HUES48 (cell line): ENCODE data around the gene MEF2C.
A peak's percentile ranks its signal among the peaks of the same experiment; 100 is the strongest.

Source experiments
- H3K27ac ChIP-seq: one replicate; pipeline ENCODE4 v1.7.0; 2013; ENCODE audit warnings: low read depth, low read length, inconsistent platforms
- H3K27me3 ChIP-seq: 2 replicates; pipeline ENCODE4 v1.6.1; 2013; ENCODE audit warnings: mild to moderate bottlenecking, low read length; ENCODE audit not compliant: control insufficient read depth, insufficient read depth
- H3K36me3 ChIP-seq: 2 replicates; pipeline ENCODE4 v1.6.1; 2013; ENCODE audit warnings: low read length; ENCODE audit not compliant: control insufficient read depth, insufficient read depth
- H3K4me1 ChIP-seq: 2 replicates; pipeline ENCODE4 v1.6.1; 2013; ENCODE audit warnings: mild to moderate bottlenecking, low read length; ENCODE audit not compliant: control insufficient read depth, insufficient read depth
- H3K4me3 ChIP-seq: 2 replicates; pipeline ENCODE4 v1.5.1; 2013; ENCODE audit warnings: mild to moderate bottlenecking, low read depth, low read length
- H3K9ac ChIP-seq: 2 replicates; pipeline ENCODE4 v1.6.1; 2013; ENCODE audit warnings: mild to moderate bottlenecking, low read depth, low read length, moderate library complexity
- H3K9me3 ChIP-seq: 2 replicates; pipeline ENCODE4 v1.6.1; 2013; ENCODE audit warnings: low read length; ENCODE audit not compliant: control insufficient read depth, insufficient read depth

Gene MEF2C

GRCh38 chr5:88732181-88732633 is 150.8 kb downstream of the MEF2C start:
- Histone ChIP-seq H3K9ac (no peak overlapping the region), H3K27ac (no peak overlapping the region), H3K4me1 (peaks cover 11% of the 10 kb centered on the region; the same call in 1 of the 2 replicates), H3K4me3 (no peak overlapping the region), H3K9me3 (no peaks in the 10 kb centered on the region), H3K36me3 (no peaks in the 10 kb centered on the region), H3K27me3 (no peaks in the 10 kb centered on the region)

DNA sequence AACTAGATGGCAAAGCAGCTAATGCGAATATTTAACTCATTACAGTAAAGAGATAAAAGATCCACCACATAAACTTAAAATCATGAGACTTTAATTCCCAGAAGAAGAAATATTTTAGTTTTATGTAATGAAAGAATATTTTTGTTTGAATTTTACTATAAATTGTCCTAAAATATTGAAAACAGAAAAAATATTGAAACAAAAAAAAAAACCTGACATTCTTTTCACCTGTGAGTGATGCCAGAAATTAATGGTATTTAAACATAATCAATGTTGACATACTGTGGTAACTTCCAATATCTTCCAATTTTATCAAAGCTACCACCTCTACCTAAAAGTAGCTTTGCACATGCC is 153.2 kb downstream of the MEF2C start:
- H3K9ac ChIP-seq = no peak overlapping the region
- H3K4me3 ChIP-seq = no peak overlapping the region
- no peaks in the 10 kb centered on the region for H3K9me3 ChIP-seq
- H3K36me3 ChIP-seq = no peaks in the 10 kb centered on the region
- no peak overlapping the region for H3K27ac ChIP-seq
- peaks cover 11% of the 10 kb centered on the region; the same call in 1 of the 2 replicates for H3K4me1 ChIP-seq
- no peaks in the 10 kb centered on the region for H3K27me3 ChIP-seq

DNA sequence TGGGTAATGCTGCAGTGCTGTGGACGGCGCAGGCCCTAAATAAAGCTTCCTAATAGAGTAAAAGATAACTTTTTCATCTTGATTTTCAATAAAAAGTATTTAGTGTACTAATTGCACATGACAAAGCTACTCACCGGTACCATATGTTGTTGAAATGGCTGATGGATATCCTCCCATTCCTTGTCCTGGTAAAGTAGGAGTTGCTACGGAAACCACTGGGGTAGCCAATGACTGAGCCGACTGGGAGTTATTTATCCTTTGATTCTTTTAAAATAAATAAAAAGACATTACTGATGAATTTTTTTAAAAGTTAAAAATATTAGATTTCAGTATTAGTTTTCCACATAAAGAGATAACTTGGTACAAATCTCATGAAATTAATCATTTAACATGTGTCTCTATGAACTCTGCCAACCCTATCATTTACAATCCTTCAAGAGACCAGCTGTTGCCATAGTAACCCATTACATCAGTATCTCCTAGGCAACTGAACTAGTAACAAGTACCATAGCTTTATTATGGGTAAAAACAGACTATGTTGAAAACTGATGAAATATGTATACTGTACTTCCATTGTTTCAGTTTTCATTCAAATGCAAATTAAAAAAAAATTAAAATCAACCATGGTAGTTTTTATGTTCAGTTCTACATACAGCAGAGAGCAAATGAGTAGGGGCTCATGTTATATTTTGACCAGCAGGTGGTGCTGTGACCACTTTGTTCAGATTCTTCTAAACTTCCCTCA is 153.7 kb downstream of the MEF2C start:
- H3K36me3 ChIP-seq = no peaks in the 10 kb centered on the region
- H3K4me1 ChIP-seq = peaks cover 11% of the 10 kb centered on the region; the same call in 1 of the 2 replicates

DNA sequence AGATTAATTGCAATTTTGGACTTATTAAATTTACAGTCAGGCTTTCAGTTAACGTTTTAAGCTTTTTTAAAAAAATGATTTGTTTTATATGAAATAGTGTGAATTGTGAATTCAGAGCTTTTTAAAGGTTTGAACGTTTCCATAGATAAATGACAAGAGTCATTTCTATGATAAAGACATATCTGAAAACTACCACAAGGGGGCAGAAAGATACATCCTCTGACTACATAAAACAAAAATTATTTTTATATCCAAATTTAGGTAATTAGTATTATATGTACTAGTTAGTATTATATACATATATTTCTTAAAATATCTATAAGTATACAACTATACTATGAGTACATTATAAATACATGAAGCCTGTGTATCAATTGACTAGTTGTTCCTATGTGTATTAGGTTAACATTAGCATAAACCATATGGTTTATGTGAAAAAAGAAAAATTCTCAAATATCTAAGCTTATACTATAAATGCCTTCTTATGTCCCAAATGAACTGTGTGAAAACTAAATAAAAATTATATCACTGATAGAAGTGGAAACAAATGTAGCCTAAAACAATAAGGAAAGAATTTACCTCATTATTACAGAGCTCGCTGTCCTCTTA is 155.2 kb downstream of the MEF2C start:
- H3K4me3 ChIP-seq = no peak overlapping the region
- no peaks in the 10 kb centered on the region for H3K9me3 ChIP-seq
- H3K36me3 ChIP-seq = no peaks in the 10 kb centered on the region
- H3K27me3 ChIP-seq = peaks cover 11% of the 10 kb centered on the region; the same call in 1 of the 2 replicates
- no peak overlapping the region for H3K27ac ChIP-seq
- H3K4me1 ChIP-seq = peaks cover 15% of the 10 kb centered on the region; the same call in 1 of the 2 replicates
- H3K9ac ChIP-seq = no peak overlapping the region

More for the DNA sequence above, 153.7 kb downstream of the MEF2C start:
- no peak overlapping the region for H3K27ac ChIP-seq
- H3K4me3 ChIP-seq = no peak overlapping the region
- no peaks in the 10 kb centered on the region for H3K27me3 ChIP-seq
- H3K9ac ChIP-seq = no peak overlapping the region
- no peaks in the 10 kb centered on the region for H3K9me3 ChIP-seq

- no peak overlapping the region for H3K9ac ChIP-seq
- no peak overlapping the region for H3K27ac ChIP-seq
- no peaks in the 10 kb centered on the region for H3K36me3 ChIP-seq
- H3K4me1 ChIP-seq = peaks cover 24% of the 10 kb centered on the region
- H3K27me3 ChIP-seq = peaks cover 20% of the 10 kb centered on the region
- no peak overlapping the region for H3K4me3 ChIP-seq
- H3K9me3 ChIP-seq = no peaks in the 10 kb centered on the region
These were observed 157.5 kb downstream of the MEF2C start for GRCh38 chr5:88725454-88725853.

DNA sequence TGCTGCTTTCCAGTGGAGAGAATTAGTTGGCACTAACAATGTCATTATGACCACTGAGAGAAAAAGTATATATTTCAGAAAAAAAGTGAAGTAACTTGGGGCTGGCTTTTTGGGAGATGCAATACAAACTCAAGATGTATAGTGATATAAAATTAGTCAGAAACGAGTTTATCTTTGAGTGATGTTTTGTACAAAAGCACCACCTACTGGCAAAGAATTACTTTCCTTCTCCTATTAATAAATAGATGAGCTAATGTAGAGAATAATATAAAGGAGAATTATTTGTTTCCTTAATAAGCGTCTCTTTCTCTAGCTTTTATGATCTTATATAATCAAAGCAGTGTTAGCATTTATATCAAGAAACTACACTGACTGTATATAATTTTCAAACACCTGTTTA is 158.8 kb downstream of the MEF2C start:
- Histone ChIP-seq H3K9ac (no peak overlapping the region), H3K36me3 (no peaks in the 10 kb centered on the region)

DNA sequence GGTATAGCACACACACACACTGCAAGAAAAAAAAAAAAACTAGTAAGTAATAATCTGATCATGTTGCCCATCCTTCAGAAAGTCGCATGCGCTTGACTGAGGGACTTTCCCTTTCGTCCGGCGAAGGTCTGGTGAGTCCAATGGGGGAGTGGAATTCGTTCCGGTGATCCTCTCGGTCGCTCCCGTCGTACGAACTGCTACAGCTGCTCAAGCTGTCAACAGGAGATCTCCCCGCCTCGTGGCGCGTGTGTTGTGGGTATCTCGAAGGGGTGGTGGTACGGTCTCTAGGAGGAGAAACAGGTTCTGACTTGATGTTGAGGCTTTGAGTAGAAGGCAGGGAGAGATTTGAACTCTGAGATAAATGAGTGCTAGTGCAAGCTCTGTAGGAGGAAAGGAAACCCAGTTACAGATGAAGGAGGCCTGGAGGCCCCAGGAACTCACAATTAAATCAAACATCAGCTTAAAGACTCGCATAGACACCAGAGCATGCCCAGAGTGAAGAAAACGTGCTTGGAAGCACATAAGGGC is 160.4 kb downstream of the MEF2C start:
- H3K4me1 ChIP-seq = peaks cover 17% of the 10 kb centered on the region
- no peaks in the 10 kb centered on the region for H3K36me3 ChIP-seq
- peak overlapping the region; percentile 6 for H3K4me3 ChIP-seq
- H3K9ac ChIP-seq = no peak overlapping the region
- no peaks in the 10 kb centered on the region for H3K9me3 ChIP-seq
- H3K27ac ChIP-seq = no peak overlapping the region
- H3K27me3 ChIP-seq = peaks cover 20% of the 10 kb centered on the region

More for the DNA sequence above, 158.8 kb downstream of the MEF2C start:
- Histone ChIP-seq H3K27ac (no peak overlapping the region), H3K27me3 (peaks cover 20% of the 10 kb centered on the region), H3K4me1 (peaks cover 17% of the 10 kb centered on the region), H3K4me3 (no peak overlapping the region), H3K9me3 (no peaks in the 10 kb centered on the region)

GRCh38 chr5:88719434-88719833 is 163.6 kb downstream of the MEF2C start:
- Histone ChIP-seq H3K27me3 (peaks cover 20% of the 10 kb centered on the region), H3K9me3 (no peaks in the 10 kb centered on the region), H3K36me3 (no peaks in the 10 kb centered on the region), H3K27ac (no peak overlapping the region), H3K4me1 (peaks cover 17% of the 10 kb centered on the region), H3K9ac (no peak overlapping the region), H3K4me3 (no peak overlapping the region)

- no peak overlapping the region for H3K27ac ChIP-seq
- H3K9ac ChIP-seq = no peak overlapping the region
- H3K36me3 ChIP-seq = no peaks in the 10 kb centered on the region
- peaks cover 13% of the 10 kb centered on the region for H3K4me1 ChIP-seq
- H3K4me3 ChIP-seq = no peak overlapping the region
- H3K9me3 ChIP-seq = no peaks in the 10 kb centered on the region
- H3K27me3 ChIP-seq = peaks cover 18% of the 10 kb centered on the region
These were observed 164.2 kb downstream of the MEF2C start for GRCh38 chr5:88718736-88719135.

DNA sequence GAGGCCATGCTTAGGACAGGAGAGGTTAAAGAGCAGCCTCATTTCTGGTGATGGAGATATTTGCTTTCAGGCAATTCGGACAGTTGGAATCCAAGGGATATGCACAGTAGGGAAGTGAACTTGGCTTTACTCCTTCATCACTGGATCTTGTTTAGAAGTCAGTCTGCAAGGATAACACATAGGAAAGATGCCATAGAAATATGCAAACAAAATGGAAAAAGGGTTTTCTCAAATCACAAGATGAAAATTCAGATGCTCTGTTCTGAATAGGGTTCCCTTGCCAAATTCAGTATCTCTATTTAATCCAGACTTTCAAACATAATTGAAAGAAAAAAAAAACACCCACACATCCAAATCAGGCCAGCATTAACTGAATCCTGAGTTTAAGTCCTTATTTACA is 166.9 kb downstream of the MEF2C start:
- no peaks in the 10 kb centered on the region for H3K9me3 ChIP-seq
- no peak overlapping the region for H3K27ac ChIP-seq
- no peak overlapping the region for H3K4me3 ChIP-seq
- H3K36me3 ChIP-seq = no peaks in the 10 kb centered on the region
- H3K9ac ChIP-seq = no peak overlapping the region
- H3K27me3 ChIP-seq = no peaks in the 10 kb centered on the region; the same call in 1 of the 2 replicates
- no peaks in the 10 kb centered on the region for H3K4me1 ChIP-seq

- H3K4me3 ChIP-seq = no peak overlapping the region
- H3K27me3 ChIP-seq = no peaks in the 10 kb centered on the region
- no peak overlapping the region for H3K27ac ChIP-seq
- H3K36me3 ChIP-seq = no peaks in the 10 kb centered on the region
- H3K4me1 ChIP-seq = no peaks in the 10 kb centered on the region
- H3K9me3 ChIP-seq = no peaks in the 10 kb centered on the region
- H3K9ac ChIP-seq = no peak overlapping the region
These were observed 167.5 kb downstream of the MEF2C start for GRCh38 chr5:88715503-88715902.
